ENCODE results near the gene VAPA.

DNA sequence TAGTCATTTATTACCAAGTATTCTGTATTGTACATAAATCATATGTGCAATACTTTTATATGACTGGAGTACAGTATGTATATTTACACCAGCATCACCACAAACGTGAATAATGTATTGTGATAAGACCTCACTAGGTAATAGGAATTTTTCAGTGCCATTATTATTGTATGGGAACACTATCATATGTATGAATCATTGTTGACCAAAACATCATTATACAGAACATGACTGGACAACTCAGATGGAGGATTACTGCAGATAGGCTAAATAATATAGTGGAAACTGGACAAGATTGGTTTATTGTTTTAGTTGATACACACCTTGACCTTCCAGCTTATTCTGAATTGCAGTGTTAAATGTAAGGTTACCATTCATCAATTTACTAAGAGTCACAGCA lies 33.4 kb downstream of the VAPA start:
- no peak for TF ChIP-seq L3MBTL2 (conservative IDR thresholded peaks at IDR 0.05)
- no peak for TF ChIP-seq FOXA1 (IDR thresholded peaks at IDR 0.05)
- TF ChIP-seq FOXK2 (IDR thresholded peaks at IDR 0.05): no peak
- TF ChIP-seq BHLHE40 (IDR thresholded peaks at IDR 0.05; ENCODE audit: borderline replicate concordance): no peak
- TF ChIP-seq SP1 (IDR thresholded peaks at IDR 0.05): no peak

Measured in HEK293T (cell line).